PC-3 (cell line): ENCODE data around the gene FANCG.

Source experiments
- EZH2 ChIP-seq: fragments of 300-600 bp; sonication (generic); IDR thresholded peaks from one replicate; pipeline ENCODE4 v1.6.1; 2017; ENCODE audit warnings: antibody characterized with exemption, mild to moderate bottlenecking, low read length; ENCODE audit not compliant: unreplicated experiment
- TF ChIP-seq, protein P1 (sequence below): fragments of 300-600 bp; sonication (generic); conservative IDR thresholded peaks from 2 replicates; pipeline ENCODE4 v1.5.1; 2017; ENCODE audit warnings: antibody characterized with exemption, low read depth, mild to moderate bottlenecking, low read length

DNA sequence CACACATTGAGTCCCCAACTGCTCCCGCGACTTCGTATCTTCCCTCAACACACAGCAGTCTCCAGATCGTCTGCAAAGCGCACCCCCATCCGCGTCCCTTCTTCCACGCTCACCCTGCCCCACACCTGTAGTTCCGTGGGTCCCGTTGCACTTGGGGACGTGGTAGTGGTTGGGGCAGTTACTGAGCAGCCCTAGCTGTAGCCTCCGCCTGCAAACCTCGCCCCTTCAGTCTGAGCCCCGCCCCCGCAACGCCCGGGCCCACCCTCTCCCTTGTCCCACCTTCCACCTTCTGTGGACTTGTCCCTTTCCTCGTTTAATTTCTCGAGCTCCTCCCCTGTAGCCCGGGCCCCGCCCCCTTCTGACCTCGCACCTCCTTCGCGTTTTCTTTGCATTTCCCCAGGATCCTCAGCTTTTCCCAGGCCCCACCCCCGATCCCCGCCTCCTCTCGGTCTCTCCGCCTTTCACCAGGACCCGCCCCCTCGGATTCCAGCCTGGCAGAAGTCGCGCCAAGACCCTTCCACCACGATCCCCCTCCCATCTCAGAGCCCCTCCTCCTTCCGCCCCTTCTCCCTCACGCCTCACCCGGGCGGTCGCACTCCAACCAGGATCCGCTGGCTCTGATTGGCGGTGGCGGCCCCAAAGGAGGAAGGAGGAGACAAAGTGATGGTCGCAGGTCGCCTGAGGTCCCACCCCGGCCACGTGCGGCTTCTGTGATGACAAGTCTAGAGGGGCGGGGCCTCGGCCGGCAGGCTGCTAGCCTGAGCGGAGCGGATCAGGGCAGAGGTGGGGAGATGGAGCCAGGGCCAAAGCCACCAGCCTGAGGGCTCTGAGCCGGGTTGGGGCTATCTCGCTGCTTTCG lies 36.2 kb upstream of the FANCG start, which contains the start of gene ATOSB:
- TF ChIP-seq, protein P1, sequence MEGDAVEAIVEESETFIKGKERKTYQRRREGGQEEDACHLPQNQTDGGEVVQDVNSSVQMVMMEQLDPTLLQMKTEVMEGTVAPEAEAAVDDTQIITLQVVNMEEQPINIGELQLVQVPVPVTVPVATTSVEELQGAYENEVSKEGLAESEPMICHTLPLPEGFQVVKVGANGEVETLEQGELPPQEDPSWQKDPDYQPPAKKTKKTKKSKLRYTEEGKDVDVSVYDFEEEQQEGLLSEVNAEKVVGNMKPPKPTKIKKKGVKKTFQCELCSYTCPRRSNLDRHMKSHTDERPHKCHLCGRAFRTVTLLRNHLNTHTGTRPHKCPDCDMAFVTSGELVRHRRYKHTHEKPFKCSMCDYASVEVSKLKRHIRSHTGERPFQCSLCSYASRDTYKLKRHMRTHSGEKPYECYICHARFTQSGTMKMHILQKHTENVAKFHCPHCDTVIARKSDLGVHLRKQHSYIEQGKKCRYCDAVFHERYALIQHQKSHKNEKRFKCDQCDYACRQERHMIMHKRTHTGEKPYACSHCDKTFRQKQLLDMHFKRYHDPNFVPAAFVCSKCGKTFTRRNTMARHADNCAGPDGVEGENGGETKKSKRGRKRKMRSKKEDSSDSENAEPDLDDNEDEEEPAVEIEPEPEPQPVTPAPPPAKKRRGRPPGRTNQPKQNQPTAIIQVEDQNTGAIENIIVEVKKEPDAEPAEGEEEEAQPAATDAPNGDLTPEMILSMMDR = no peak
- TF ChIP-seq EZH2 = no peak
